Measurements from ENCODE around the gene ZSWIM1. TPM values are rescaled to one million over a fixed set of nuclear protein-coding genes. Genes with fewer than 3 reads are reported as not detected.

The ZSWIM1 gene
- total and polyA plus RNA-seq, 2 donors (not counting 1 experiment from before 2014, with no cell fraction given): 5.4 to 15.7 TPM

GRCh38 chr20:45890985-45891983 lies 10.3 kb downstream of the ZSWIM1 start, which contains the start of the genes CTSA and NEURL2:
TSS of gene CTSA (plus strand) at chr20:45891335. CDS start at chr20:45891569, 234 bp downstream.
TSS of gene NEURL2 (minus strand) at chr20:45891208. CDS start at chr20:45890991, 217 bp downstream.
- peak within 1 kb of the TSS; percentile 51 to 80 for H3K27ac ChIP-seq (ENCODE audit: low read length in 2 of 2)
- Mint-ChIP-seq H3K4me1 (peaks cover 31% of the 10 kb centered on the region), H3K4me3 (peak within 1 kb of the TSS; percentile 97), H3K27me3 (no peaks in the 10 kb centered on the region), H3K27ac (peak within 1 kb of the TSS; percentile 96), H3K9me3 (ENCODE audit: insufficient read depth) (no peaks in the 10 kb centered on the region)
- DNase-seq: peak; percentile 91
- peak; percentile 83 for ATAC-seq (ENCODE audit: low read depth)
- TF ChIP-seq, protein P1, sequence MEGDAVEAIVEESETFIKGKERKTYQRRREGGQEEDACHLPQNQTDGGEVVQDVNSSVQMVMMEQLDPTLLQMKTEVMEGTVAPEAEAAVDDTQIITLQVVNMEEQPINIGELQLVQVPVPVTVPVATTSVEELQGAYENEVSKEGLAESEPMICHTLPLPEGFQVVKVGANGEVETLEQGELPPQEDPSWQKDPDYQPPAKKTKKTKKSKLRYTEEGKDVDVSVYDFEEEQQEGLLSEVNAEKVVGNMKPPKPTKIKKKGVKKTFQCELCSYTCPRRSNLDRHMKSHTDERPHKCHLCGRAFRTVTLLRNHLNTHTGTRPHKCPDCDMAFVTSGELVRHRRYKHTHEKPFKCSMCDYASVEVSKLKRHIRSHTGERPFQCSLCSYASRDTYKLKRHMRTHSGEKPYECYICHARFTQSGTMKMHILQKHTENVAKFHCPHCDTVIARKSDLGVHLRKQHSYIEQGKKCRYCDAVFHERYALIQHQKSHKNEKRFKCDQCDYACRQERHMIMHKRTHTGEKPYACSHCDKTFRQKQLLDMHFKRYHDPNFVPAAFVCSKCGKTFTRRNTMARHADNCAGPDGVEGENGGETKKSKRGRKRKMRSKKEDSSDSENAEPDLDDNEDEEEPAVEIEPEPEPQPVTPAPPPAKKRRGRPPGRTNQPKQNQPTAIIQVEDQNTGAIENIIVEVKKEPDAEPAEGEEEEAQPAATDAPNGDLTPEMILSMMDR (IDR thresholded peaks at IDR 0.05): no peak
- TF ChIP-seq EZH2 (IDR thresholded peaks at IDR 0.05; ENCODE audit: borderline replicate concordance, insufficient read depth, low read depth, low read length, poor library complexity, severe bottlenecking): no peak
- intact Hi-C loops (cut with micrococcal nuclease): loop anchor here (1.0 to 2.0 kb wide), 9 partner anchors 10 to 100 kb away; partner anchors contain the start of genes ACOT8, DNTTIP1, UBE2C and WFDC3
- peaks cover 0 to 19% of the 10 kb centered on the region in 2 experiments for H3K36me3 ChIP-seq (replicated peaks in 1 of 2; ENCODE audit: control extremely low read depth in 1 of 2, control insufficient read depth in 1 of 2, extremely low read depth in 1 of 2, insufficient read depth in 2 of 2, low read length in 1 of 2)
- peak within 1 kb of the TSS; percentile 93 for H2AFZ ChIP-seq (ENCODE audit: insufficient read depth, low read depth, low read length, poor library complexity, severe bottlenecking)
- H3K4me1 ChIP-seq (ENCODE audit: control insufficient read depth in 2 of 2, insufficient read depth in 2 of 2, low read length in 2 of 2): peaks cover 24 to 29% of the 10 kb centered on the region in 2 donors
- no peaks in the 10 kb centered on the region for H3K9me3 ChIP-seq (ENCODE audit: control extremely low read depth in 1 of 3, control insufficient read depth in 2 of 3, insufficient read depth in 1 of 3, low read length in 2 of 3)
- peaks cover 7% of the 10 kb centered on the region for H3K79me2 ChIP-seq (ENCODE audit: control insufficient read depth, insufficient read depth, low read length)
- H3K27me3 ChIP-seq (replicated peaks in 1 of 4; ENCODE audit: control extremely low read depth in 1 of 4, control insufficient read depth in 3 of 4, insufficient read depth in 4 of 4, low read length in 3 of 4): no peaks in the 10 kb centered on the region
- peak within 1 kb of the TSS; percentile 99 for H3K4me2 ChIP-seq (replicated peaks; ENCODE audit: low read depth, low read length, poor library complexity, severe bottlenecking)
- no peaks in the 10 kb centered on the region for H4K20me1 ChIP-seq (ENCODE audit: control insufficient read depth, insufficient read depth, low read length, poor library complexity, severe bottlenecking)
- ChIA-PET POLR2A (interaction anchor here (0.5 to 5.3 kb wide), 8 partner anchors 10 to 92 kb away, joined by 4 to 41 read pairs (median 6); partner anchors contain the start of genes ACOT8, PCIF1, ZNF335 and ZSWIM1), CTCF (interaction anchor here (1.8 to 3.2 kb wide), 4 partner anchors 10 to 92 kb away, joined by 9 to 24 read pairs (median 11); partner anchors contain the start of gene ZSWIM1)
- peak within 1 kb of the TSS; percentile 22 to 95 (median 78) for H3K4me3 ChIP-seq (ENCODE audit: control extremely low read depth in 1 of 5, extremely low read depth in 1 of 5, insufficient read depth in 1 of 5, low read depth in 2 of 5, low read length in 4 of 5)
- WGBS (ENCODE audit: insufficient coverage): under 1% methylated on average over 74 of the region's 78 CpGs
- peak within 1 kb of the TSS; percentile 85 for H3K9ac ChIP-seq (ENCODE audit: low read length)
